GM18507 (cell line): Measurements from ENCODE around the gene MAP1LC3B2.
"Not testable (repeated sequence)": the region's sequence is repeated elsewhere in the genome, so short reads cannot be mapped to it uniquely, and the experiment has no call there.

Experiments
- DNase-seq: peaks from one replicate; pipeline ENCODE4 v3.0.0; 2011; ENCODE audit warnings: low read depth; ENCODE audit not compliant: insufficient read length; ENCODE audit errors: extremely low spot score
- FAIRE-seq: peaks from 2 replicates; lab custom pipeline; 2011; peaks lifted over from hg19 to GRCh38; lab: Jason Lieb, UNC

Gene MAP1LC3B2

DNA sequence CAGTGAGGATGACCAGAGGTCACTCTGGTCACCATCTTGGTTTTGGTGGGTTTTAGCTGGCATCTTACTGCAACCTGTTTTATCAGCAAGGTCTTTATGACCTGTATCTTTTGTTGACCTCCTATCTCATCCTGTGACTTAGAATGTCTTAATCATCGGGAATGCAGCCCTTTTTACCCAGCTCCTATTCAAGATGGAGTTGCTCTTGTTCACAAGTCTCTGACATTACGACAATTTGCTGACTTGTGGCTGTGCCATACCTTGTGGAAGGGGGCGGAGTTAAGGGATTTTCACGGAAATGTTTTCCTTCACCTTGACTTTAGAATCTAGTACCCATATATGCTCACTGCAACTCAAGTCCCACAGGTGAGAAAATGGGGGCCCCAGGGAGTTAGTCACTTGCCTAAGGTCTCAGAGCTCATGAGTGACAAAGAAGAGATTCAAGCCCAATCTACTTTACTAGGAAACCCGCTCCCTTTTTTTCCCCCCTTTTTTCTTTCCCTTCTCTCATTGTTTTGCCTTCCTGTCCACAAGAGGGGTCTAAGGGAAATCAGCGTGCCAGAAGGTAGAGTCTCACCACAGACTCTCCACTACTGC, 2.7 kb upstream of the MAP1LC3B2 start:
- no peak for FAIRE-seq
- DNase-seq, result no peak

DNA sequence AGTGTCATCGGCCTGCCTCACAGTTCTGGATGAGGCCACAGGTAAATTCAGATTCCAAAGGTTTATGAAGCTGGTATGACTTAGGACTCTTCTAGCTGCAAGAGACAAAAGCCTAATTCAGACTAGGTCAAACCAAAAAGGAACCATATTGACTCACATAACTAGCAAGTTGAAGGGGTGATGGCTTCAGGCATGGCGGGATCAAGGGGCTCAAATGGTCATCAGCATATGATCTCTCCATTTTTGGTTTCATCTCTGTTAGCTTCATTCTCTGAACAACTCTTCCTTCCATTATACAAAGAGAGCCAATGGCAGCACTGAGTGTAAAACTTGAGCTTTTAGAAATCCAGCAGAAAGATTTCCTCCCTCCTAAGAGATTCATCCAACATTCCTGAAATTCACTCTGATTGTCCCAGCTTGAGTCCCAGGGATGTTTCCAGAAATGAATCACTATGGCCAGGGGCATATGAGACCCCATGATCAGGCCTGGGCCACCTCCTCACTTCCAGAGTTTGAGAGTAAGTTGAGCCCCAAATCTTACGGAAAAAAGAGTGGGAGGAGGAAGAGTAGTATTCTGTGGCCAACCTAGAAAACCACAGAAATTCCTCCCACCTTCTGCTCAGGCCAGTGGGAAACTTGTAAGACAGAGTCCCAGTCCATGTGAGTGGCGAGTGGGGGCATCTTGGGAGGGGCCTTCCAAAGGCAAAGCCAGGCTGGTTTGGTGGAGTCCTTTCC, 2.0 kb upstream of the MAP1LC3B2 start:
- no peak for FAIRE-seq
- no peak for DNase-seq

DNA sequence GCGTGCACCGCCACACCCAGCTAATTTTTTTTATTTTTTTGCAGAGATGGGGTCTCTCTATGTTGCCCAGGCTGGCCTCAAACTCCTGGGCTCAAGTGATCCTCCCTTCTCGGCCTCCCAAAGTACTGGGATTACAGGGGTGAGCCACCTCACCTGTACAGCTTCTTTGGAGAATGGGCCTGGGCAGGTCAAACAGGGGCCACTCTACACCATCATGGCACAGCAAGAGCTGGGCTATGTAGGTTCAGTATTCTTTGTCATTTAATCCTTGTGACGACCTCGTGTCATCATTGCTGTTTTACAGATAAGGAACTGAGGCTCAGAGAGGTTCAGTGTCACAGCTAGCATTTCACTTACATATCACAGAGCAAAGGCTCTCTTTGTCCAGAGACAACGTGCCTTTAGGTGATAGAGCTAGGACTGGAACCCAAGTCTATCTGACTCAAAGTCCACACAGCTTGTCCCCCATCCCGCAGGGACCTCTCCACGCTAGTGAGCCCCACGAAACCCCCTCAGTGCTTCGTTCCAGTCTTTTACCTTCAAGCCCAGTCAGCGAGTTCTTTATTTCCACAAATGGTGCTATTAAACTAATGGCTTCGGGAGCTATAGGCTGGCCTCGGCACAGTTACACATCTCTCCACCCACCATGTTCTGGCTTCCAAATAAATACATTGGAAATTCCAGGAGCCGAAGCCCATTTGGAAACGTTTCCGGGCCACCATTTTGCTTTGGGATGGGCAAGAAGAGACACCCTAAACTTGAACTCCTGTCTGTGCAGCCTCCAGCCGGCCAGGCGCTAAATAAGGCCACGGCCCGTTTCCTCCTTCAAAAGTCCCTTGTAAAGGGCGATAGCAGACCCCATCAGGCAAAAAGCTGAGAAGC, 660 bp upstream of the MAP1LC3B2 start:
- no peak for DNase-seq
- FAIRE-seq, result no peak

DNA sequence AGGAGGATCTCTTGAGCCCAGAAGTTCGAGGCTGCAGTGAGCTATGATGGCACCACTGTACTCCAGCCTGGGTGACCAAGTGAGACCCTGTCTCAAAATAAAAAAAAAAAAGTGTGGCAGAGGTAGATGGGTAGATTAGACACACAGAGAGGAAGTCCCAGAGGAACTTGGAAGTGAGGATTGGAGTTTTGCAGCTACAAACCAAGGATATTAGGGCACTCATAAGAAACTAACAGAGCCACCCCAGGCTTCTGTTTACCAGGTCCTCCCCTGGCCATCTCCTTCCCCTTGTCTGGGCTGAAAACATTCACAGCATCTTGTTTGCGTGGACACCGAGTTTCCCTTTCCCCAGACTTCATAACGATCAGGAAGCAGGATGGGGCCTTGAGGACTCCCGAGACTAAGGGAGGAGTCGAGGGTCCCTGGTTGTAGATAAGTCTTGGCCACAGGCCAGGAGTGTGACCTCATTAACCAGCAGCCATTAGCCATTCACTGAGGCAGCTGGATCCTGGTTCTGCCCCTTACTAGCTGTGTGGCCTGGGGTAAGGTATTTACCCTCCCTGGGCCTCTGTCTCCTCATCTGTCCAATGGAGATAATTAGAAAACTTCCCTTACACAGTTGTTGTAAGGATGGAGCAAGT, 2.1 kb downstream of the MAP1LC3B2 start:
- DNase-seq (no peak), FAIRE-seq (no peak)

DNA sequence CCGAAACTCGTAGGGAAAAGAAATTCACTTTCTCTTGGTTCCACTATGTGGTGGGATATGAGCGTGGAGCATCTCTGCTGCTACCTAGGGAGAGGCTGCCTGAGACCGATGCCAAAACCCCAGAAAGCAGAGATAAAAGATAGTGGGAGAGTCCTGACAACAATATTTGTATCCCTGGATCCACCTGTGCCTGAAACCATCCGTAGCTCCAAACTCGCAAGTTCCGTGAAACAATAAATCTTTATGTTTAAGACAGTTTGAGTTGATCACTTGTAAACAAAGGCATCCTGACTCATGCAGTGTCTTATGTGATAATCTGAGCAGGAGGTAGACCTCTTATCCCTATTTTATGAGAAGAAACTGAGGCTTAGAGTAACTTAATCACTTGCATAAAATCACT, 2.9 kb downstream of the MAP1LC3B2 start:
- DNase-seq (no peak), FAIRE-seq (no peak)

DNA sequence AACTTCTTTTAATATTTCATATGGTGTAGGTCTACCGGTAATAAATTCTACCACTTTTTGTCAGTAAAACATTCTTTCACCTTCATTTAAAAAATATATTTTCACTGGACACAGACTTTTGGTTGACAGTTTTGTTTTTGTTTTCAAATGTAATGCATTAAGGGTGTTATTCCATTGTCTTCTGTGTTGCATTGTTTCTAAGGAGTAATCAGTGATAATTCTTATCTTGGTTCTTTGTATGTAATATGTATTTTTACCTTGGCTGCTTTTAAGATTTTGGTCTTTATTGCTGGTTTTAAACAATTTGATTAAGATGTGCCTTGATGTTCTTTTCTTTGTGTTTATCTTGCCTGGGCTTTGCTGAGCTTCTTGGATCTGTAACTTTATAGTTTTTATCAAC, 4.1 kb downstream of the MAP1LC3B2 start:
- FAIRE-seq (no peak), DNase-seq (no peak)

DNA sequence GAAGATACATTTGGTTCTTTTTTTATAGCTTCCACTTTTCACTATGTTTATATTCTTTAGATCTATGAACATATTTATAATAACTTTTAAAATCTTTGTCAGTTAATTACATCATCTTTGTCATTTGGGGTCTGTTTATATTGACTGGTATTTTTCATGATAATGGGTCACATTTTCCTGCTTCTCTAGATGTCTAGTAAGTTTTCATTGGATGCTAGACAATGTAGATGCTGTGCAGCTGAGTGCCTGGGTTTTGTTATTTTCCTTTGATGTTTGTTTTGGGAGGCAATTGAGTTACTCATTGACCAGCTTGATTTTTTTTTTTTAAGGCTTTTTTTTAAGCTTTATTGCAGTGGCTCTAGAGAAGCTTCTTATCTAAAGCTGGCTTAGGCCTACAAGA, 4.9 kb downstream of the MAP1LC3B2 start:
- FAIRE-seq, result no peak
- DNase-seq, result no peak

DNA sequence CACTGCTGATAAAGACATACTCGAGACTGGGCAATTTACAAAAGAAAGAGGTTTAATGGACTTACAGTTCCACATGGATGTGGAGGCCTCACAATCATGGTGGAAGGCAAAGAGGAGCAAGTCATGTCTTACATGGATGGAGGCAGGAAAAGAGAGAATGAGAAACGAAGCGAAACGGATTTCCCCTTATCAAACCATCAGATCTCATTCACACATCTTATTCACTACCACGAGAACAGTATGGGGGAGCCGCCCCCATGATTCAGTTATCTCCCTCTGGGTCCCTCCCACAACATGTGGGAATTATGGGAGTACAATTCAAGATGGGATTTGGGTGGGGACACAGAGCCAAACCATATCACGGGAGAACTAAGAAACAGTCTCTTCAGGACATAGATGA, 6.0 kb downstream of the MAP1LC3B2 start:
- not testable (repeated sequence) for FAIRE-seq

DNA sequence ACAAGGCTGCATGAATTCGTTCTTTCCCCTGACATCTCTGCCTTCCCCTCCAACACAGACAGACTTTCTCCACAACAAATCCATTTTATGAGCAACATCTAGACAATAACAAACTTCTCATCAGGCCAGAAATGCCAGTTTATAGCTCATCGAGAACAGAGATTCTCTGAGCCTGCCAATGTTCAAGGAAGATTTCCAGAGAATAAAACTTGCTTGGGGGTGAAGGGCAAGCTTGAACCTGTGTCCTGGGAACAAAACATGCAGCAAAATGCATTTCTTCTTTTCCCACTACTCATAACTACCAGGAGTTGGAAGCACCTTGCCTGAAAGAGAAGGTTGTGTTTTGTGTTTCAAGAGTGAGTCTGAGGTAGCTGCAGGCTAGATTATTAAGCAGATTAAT, 6.8 kb downstream of the MAP1LC3B2 start:
- DNase-seq (no peak), FAIRE-seq (no peak)

More for the DNA sequence above, 6.0 kb downstream of the MAP1LC3B2 start:
- DNase-seq, result not testable (repeated sequence)

DNA sequence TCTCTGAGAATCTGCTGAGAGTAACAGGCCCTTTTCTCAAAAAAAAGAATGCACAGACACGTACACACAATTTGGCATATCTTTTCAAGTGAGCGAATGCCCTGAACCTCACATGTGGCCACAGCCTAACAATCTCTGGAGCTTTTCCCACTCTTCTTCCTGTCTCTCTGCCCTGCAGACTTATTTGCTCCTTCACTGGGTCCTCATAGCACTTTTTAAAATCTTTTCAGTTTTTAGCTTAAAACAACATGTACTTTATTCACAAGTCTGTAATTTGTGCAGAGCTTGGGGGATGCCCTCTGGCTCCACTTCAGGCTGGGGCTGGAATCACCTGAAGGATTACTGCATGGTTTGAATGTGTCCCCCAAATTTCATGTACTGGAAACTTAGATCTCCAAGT, 9.0 kb downstream of the MAP1LC3B2 start:
- DNase-seq (no peak), FAIRE-seq (no peak)

DNA sequence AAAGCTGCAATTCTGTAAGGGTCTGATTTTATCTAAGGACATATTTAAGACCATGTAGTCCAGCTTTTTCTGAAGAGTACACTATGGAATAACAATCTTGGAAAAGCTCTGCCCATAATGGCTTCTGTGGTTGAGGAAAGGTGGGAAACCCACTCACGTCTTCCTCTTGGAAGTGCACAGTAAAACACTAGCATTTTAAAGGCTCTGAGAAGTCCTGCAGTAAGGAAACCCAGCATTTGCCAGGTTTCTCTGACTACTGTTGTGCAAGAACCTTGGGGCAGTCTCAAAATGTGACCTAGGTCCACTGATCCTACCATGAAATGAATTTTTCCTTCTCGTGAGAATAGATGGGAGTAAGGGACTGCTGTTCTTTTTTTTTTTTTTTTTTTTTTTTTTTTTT, 11.9 kb downstream of the MAP1LC3B2 start:
- FAIRE-seq, result no peak
- no peak for DNase-seq

DNA sequence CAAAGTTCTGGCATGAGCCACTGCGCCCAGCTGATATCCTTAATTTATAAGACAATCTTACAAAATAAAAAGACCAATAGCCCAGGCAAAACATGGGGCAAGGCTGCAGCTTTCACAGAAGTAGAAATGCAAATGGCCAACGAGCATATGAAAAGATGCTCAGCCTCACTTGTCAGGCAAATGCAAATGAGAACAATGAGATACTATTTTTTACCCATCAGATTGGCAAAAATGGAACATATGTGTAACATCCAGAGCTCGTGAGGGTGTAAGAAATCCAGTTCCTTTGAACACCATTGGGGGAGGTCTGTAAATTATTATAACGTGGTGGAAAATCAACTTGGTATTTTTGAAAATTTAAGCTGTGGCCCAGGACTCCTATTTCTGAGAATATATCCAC, 14.6 kb downstream of the MAP1LC3B2 start:
- FAIRE-seq (no peak), DNase-seq (no peak)

DNA sequence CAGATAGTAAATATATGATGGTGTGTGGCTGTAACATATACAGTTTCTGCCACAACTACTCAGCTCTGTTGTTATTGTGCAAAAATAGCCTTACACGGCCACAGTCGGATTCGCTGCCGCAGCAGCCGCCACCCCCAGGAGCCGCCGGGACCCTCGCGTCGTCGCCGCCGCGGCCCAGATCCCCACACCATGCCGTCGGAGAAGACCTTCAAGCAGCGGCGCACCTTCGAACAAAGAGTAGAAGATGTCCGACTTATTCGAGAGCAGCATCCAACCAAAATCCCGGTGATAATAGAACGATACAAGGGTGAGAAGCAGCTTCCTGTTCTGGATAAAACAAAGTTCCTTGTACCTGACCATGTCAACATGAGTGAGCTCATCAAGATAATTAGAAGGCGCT, 16.6 kb downstream of the MAP1LC3B2 start:
- FAIRE-seq, result not testable (repeated sequence)

DNA sequence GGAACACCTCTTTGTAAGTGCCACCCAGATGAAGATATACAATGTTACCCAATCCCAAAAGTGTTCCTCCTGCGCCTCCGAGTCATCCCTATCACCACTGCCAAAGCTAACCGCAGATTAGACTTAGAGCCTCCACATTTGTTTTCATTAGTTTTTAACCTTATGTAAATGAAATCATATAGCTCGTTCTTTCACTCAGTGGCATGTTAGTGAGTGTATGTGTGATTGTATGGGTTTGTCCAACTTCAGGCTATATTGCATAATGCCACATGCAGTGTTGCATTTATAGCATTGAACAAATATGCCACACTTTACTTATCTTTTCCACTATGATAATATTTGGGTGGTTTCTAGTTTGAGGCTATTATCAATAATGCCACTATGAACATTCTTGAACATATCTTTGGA, 18.0 kb downstream of the MAP1LC3B2 start:
- FAIRE-seq (no peak), DNase-seq (no peak)

More for the DNA sequence above, 16.6 kb downstream of the MAP1LC3B2 start:
- DNase-seq, result not testable (repeated sequence)

DNA sequence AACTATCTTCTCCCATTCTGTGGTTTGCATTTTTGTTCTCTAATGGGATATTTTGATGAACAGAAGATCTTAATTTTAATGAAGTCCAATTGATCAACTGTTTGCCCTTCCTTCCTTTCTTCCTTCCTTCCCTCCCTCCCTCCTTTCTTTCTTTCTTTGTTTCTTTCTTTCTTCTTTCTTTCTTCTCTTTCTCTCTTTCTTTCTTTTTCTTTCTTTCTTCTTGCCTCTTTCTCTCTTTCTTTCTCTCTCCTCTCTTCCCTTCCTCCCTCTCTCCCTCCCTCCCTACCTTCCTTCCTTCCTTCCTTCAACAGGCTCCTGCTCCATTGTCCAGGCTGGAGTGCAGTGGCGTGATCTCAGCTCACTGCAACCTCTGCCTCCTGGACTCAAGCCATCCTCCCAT, 18.9 kb downstream of the MAP1LC3B2 start:
- no peak for DNase-seq
- no peak for FAIRE-seq

DNA sequence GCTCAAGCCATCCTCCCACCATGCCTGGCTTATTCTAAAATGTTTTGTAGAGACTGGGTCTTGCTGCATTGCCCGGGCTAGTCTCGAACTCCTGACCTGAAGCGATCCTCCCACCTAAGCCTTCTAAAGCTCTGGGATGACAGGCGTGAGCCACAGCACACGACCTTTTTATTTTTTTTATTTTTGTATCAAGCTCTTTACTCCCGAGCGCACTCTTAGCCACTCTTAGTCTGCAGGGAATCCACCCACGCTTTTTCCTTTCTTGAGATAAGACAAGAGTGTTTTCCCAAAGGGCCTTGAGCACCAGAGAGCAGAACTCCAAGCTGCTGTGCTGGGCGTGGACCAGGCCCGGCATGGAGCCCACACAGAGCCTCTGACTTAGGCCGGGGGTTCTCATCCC, 23.4 kb downstream of the MAP1LC3B2 start:
- no peak for DNase-seq
- no peak for FAIRE-seq

DNA sequence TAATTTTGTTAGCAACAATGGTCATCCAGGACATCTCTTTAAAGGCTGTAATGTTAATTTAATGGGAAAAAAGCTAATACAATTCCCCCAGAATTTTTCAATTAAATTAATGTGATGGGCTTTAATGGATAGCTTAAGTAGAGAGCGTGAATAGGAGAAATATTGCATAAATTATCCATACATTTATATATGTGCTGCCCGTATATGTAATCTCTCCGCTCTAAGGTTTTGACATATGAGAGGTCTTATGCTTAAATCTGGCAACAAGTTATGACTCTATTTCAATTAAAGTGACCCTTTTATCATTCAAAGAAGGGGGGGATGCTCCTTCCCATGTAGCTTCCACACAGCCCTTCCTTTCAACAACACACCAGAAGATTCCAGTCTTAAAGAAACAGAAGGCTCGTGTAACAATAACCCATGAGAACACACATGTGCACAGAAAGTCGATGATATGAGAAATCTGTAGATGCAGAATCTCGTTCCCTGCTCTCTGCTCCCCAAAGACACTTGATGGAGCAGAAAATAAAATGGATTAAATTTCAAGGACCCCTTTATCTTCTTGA, 24.0 kb downstream of the MAP1LC3B2 start:
- no peak for FAIRE-seq
- no peak for DNase-seq

DNA sequence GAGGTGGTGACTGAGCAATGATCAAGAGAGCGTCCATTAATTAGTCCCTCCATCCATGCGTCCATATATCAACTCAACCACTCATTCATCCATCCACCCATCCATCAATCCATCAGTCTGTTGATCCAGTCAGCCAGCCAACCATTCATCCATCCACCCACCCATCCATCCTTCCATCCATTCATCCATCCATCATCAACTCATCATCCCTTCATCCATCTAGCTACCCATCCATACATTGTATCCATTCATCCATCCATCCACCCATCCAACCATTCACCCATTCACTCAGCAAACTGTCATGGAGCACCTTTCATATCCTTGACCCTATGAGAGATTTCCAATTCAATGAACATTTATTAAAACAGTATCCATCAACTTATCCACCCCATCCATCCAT, 28.1 kb downstream of the MAP1LC3B2 start:
- DNase-seq, result no peak

DNA sequence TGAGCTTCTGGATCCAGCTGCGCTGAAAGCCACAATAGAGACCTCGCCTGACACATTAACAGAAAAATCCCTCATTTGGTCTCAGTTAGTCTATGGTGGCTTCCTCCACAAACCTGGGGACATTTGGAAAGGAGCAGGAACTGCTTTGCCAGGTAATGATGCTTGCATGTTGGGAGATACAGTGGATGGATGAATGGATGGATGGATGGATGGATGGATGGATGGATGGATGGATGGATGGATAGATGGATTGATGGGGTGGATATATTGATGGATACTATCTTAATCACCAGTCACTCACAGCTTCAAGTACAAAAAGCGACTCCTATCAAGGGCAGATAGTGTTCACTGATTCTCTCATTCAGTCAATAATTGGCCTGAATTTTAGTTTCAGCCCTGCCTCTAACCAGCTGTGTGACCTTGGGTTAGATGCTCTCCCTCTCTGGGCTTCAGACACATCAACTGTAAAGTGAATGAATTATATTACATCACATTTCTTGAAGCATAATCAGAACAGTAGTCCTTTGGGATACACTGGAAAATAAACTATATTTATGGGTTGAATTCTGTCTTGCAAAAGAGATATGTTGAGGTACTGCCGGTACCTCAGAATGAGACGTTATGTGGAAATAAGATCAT, 29.3 kb downstream of the MAP1LC3B2 start:
- FAIRE-seq (no peak), DNase-seq (no peak)

More for the DNA sequence above, 28.1 kb downstream of the MAP1LC3B2 start:
- no peak for FAIRE-seq
